GM21360 (cell line): ENCODE measurements around the gene UBE2I.
"Not testable (repeated sequence)": the region's sequence is repeated elsewhere in the genome, so short reads cannot be mapped to it uniquely, and the experiment has no call there.

Experiments
- ATAC-seq: cut with Tn5 transposase; IDR thresholded peaks from one replicate; pipeline ENCODE4 v1.9.1; 2021; ENCODE audit warnings: mild to moderate bottlenecking, moderate library complexity; ENCODE audit not compliant: unreplicated experiment

Gene UBE2I

GRCh38 chr16:1308977-1309885, at the start of gene UBE2I:
TSS of gene UBE2I (plus strand) at chr16:1309636. CDS start at chr16:1314031, 4,395 bp downstream.
- peak; percentile 50 for ATAC-seq

- no peak for ATAC-seq
These were observed 49.7 kb upstream of the UBE2I start for GRCh38 chr16:1259760-1260068.

DNA sequence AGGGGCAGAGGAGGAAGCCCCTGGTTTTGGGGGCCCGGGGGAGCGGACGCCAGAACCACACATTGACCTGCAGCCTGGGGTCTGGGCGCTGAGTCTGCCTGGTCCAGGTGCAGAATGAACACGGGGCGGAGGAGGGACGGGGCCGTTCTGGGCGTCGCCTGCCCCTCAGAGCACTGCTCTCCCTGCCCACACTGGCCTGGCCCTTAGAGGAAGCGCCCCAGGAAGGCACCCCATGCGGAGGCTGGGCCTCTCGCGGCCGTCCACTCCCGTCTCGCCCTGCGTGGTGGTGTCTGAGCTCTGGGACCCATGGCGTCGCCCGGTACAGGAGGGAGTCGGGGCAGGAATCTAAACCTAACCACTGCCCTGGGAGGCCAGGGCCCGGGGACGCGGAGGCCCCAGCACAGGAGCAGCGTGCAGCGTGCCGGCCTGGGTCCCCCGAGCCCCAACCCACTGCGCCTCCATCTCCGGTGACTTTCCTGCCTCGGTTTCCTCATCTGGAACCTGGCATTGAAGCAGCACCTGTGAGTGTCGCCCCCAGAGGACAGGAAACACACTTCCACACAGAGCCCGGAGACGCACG, 49.2 kb upstream of the UBE2I start:
- ATAC-seq, result no peak

DNA sequence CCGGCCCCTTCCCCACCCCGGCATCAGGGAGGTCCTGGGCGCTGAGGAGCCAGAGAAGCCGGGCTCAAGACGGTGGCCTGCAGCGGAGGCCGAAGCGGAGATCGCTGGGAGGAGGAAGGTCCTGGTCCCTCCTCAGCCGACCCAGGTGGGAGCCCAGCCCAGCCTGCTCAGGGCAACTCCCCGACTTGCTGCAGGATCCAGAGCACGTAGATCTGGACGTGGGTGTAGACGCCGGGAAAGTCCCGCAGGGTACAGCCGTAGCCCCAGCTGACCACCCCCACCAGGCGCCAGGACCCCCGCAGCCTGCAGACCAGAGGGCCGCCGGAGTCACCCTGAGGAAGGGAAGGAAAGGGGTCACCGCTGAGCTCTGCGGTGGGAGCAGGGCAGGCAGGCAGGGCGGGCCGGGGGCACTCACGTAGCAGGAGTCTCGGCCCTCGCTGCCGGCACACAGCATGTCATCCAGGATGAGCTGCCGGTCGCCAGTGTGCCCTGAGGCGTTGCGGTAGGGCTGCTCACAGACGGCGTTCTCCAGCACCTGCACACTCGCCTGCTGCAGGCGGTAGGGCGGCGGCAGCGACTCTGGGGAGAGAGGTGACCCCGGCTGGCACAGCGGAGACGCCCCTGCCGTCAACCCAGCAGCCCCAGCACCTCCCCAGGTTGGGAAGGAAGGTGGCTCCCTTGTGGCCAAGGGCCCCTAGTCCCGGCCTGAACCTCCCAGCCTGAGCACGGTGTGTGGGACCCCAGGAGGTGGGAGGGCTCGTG, 48.1 kb upstream of the UBE2I start:
- no peak for ATAC-seq

DNA sequence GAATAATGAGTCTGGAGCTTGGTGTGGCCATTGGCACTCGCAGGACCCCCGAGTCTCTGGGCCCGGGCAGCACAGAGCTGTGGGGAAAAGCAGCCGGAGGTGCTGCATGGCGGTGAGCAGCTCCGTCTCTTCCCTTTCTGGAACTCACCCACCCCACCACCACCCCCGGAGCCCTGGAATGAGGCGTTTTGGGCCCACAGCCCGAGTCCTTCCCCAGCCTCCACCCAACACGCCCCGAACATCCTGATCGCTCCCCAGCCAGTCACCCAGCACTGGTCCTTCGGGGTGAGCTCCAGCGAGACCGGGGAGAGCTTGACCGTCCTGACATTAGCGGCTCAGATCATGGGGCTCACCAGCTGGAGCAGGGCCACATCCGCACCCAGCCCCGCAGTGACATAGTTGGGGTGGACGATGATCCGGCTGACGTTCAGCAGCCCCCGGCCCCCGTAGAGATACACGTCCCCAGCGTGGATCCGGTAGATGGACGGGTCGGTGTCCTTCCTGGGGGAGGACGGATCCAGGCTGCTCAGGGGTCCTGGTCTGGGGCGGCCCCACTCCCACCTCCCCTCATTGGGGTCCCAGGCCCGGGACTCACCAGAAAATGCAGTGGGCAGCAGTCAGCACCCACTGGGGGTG, 47.1 kb upstream of the UBE2I start:
- no peak for ATAC-seq

DNA sequence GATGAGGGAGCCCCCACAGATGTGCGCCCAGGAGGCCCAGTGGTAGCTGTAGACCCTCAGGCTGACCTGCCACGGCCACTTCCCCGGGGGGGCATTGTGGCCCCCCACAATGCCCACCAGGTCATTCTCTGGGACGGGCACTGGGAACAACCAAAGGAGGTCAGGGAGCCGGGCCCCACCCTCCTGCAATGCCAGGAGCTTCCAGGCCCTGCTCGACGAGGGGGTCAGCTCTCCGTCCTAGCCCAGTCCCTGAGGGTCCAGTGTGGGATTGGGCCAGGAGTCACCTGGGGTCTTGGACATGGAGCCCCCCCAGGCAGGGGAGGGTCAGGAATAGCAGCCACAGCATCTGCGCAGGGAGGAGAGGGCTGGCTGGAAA, 46.6 kb upstream of the UBE2I start:
- no peak for ATAC-seq

GRCh38 chr16:1263591-1264344, 45.7 kb upstream of the UBE2I start:
- ATAC-seq, result no peak

DNA sequence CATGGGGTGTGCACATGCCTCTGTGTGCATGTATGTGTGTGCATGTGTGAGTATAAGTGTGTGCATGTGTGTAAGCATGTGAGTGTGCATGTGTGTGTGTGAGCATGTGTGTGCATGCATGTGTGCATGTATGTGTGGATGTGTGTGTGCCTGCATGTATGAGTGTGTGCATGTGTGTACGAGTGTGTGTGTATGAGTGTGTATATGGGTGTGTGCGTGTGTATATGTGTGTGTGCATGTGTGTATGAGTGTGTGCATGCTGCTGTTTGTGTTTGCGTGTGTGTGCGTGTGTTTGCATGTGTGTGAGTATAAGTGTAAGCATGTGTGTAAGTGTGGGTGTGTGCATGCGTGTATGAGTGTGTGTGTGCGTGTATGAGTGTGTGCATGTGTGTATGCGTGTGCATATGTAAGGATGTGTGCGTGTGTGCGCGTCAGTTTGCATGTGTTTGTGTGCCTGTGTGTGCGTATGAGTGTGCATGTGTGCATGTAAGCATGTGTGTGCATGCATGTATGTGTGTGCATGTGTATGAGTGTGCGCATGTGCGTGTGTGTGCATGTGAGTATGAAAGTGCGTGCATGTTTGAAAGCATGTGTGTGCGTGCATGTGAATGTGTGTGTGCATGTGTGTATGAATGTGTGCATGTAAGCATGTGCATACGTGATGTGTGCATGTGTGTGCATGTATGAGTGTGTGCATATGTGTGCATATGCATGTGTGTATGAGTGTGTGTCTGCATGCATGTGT, 44.9 kb upstream of the UBE2I start:
- ATAC-seq, result no peak

GRCh38 chr16:1265090-1265630, 44.3 kb upstream of the UBE2I start:
- ATAC-seq, result no peak

GRCh38 chr16:1265826-1266225, 43.6 kb upstream of the UBE2I start:
- no peak for ATAC-seq

- ATAC-seq, result not testable (repeated sequence)
These were observed 40.0 kb upstream of the UBE2I start for GRCh38 chr16:1269418-1269817.

- ATAC-seq, result no peak
These were observed 38.1 kb upstream of the UBE2I start for GRCh38 chr16:1271380-1271723.

DNA sequence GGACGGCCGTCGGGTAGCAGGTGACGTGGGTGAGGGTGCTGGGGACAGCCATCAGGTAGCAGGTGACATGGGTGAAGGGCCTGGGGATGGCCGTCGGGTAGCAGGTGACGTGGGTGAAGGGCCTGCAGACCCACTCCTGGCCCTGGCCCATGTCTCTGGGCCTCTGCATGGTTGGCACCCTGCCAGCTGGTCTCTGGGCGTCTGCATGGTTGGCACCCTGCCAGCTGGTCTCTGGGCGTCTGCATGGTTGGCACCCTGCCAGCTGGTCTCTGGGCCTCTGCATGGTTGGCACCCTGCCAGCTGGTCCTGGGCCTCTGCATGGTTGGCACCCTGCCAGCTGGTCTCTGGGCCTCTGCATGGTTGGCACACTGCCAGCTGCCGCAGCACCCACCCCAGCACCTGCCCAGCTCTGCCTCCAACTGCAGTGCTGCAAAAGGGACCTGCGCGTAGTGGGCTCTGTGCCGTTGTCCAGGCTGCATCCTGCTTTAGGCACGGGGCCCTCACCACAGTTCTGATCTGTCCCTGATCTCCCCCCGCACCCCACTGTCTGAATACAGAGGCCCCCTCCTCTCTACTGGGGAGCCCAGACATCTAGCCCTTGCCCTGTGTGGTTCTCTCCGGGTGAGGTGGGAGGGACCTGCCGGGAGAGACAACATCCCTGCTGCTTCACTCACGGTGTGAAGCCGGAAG, 37.6 kb upstream of the UBE2I start:
- ATAC-seq, result not testable (repeated sequence)

DNA sequence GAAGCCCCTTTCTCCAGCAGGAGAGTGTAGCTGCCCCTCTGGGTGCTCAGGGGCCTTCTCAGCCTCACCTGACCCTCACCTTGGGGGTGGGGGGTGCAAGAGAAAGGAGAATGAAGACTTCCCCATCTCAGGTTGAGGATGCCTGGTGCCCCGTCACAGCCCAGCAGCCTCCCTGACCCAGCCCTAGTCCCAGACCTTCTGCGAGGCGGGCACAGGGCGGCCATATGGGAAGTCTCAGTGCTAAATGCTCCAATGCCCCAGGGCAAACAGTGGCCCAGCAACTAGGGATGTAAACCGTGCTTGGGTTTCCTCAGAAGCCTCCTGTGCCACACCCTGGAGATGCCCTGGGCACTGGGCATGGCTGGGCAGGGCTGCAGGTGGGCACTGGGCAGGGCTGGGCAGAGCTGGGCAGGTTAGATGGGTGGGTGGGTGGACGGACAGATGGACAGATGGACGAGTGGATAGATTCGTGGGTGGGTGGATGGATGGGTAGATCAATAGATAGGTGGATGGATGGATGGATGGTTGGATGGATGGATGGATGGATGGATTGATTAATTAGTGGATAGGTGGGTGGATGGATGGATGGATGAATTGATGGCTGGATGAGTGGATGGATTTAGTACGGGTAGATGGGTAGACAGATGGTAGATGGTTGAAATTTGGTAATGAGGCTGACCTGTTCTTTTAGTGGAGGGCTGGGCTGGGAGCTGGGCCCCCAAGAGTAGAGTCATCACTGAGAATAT, 36.8 kb upstream of the UBE2I start:
- ATAC-seq, result no peak

- no peak for ATAC-seq
These were observed 35.6 kb upstream of the UBE2I start for GRCh38 chr16:1273816-1274215.

DNA sequence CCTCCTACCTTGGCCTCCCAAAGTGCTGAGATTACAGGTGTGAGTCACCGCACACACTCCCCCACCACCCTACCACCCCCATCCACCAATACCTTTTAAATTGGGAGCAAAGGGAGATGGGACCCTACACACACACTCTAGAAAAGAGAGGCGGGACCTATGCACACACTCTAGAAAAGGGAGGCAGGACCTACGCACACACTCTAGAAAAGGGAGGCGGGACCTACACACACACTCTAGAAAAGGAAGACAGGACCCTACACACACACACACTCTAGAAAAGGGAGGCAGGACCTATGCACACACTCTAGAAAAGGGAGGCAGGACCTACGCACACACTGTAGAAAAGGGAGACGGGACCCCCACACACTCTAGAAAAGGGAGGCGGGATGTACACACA, 34.7 kb upstream of the UBE2I start:
- no peak for ATAC-seq

DNA sequence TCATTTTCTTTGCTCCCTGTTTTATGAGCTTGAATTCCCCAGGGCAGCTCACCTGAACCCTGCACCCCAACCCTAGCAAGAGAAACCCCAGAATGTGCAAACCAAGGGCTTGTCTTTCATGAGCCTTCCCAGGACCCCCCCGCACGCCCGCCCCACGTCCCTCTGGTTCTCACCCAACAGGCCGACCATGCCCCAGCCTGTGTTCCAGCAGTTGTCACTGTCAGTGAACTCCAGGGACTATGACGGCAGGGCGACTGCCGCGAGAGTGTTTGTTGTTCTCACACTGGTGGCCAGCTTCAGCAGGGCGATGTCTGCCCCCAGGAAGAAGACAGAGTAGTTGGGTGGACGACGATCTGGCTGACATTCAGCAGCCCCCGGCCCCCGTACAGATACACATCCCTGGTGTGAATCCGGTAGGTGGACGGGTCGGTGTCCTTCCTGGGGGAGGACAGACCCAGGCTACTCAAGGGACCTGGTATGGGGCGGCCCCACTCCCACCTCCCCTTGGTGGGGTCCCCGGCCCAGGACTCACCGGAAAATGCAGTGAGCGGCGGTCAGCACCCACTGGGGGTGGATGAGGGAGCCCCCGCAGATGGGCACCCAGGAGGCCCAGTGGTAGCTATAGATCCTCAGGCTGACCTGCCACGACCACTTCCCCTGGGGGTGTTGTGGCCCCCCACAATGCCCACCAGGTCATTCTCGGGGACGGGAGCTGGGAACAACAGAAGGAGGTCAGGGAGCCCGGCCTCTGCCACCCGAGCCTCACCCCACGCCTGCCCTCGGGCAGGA, 33.5 kb upstream of the UBE2I start:
- no peak for ATAC-seq

DNA sequence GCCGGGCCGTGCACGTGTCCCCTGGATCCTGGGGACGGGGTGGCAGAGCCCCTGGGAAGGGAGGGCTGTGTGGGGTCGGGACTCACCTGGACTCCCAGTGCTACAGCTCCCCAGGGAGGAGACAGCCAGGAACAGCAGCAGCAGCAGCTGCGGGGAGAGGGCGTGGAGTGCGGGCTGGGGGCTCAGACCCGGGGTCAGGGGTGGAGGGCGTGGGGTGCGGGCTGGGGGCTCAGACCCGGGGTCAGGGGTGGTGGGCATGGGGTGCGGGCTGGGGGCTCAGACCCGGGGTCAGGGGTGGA, 32.9 kb upstream of the UBE2I start:
- ATAC-seq, result no peak
